SK-N-SH treated with all-trans-retinoic acid at 6 μM for 48 hours (cell line): ENCODE data around the gene IPPK.

Experiments used
- ATAC-seq: fragments of 200-7000 bp; cut with Tn5 transposase; 3 replicates; pipeline ENCODE4 v1.9.1; 2020; ENCODE audit warnings: mild to moderate bottlenecking, moderate library complexity
- ARNTL ChIP-seq: fragments of 450-650 bp; formaldehyde crosslinking; IDR thresholded peaks from 2 replicates; pipeline ENCODE4 v1.5.0; 2020; ENCODE audit warnings: low read depth, mild to moderate bottlenecking, moderate library complexity, borderline replicate concordance
- BACH2 ChIP-seq: fragments of 250-450 bp; sonication (Bioruptor Pico); IDR thresholded peaks from 2 replicates; pipeline ENCODE4 v1.9.0; 2021; ENCODE audit warnings: mild to moderate bottlenecking, borderline replicate concordance
- CSDC2 ChIP-seq: fragments of 250-450 bp; sonication (Bioruptor Pico); IDR thresholded peaks from 2 replicates; pipeline ENCODE4 v1.5.0; 2020; ENCODE audit warnings: mild to moderate bottlenecking, moderate library complexity
- ESRRG ChIP-seq: fragments of 250-450 bp; sonication (Bioruptor Pico); IDR thresholded peaks from 2 replicates; pipeline ENCODE4 v1.6.1; 2021; ENCODE audit warnings: mild to moderate bottlenecking
- GLIS3 ChIP-seq: fragments of 250-450 bp; sonication (Bioruptor Pico); IDR thresholded peaks from 2 replicates; pipeline ENCODE4 v1.5.0; 2020; ENCODE audit warnings: mild to moderate bottlenecking, moderate library complexity
- ISL1 ChIP-seq: fragments of 250-450 bp; sonication (Bioruptor Pico); IDR thresholded peaks from 2 replicates; pipeline ENCODE4 v2.1.2; 2022; ENCODE audit warnings: mild to moderate bottlenecking, moderate library complexity
- PPARA ChIP-seq: fragments of 250-450 bp; sonication (Bioruptor Pico); IDR thresholded peaks from 2 replicates; pipeline ENCODE4 v1.5.0; 2020; ENCODE audit warnings: mild to moderate bottlenecking, borderline replicate concordance
- RARB ChIP-seq: fragments of 250-450 bp; sonication (Bioruptor Pico); IDR thresholded peaks from 2 replicates; pipeline ENCODE4 v1.8.0; 2021; ENCODE audit warnings: mild to moderate bottlenecking, moderate library complexity
- SNAI2 ChIP-seq: fragments of 250-450 bp; sonication (Bioruptor Pico); IDR thresholded peaks from 2 replicates; pipeline ENCODE4 v1.5.0; 2020; ENCODE audit warnings: mild to moderate bottlenecking, moderate library complexity
- TCF4 ChIP-seq: fragments of 250-450 bp; sonication (Bioruptor Pico); IDR thresholded peaks from 2 replicates; pipeline ENCODE4 v1.8.0; 2021; ENCODE audit warnings: mild to moderate bottlenecking, moderate library complexity, borderline replicate concordance
- TOX ChIP-seq: fragments of 250-450 bp; sonication (Bioruptor Pico); IDR thresholded peaks from 2 replicates; pipeline ENCODE4 v1.8.0; 2021; ENCODE audit warnings: mild to moderate bottlenecking, moderate library complexity, borderline replicate concordance
- ZFP3 ChIP-seq: fragments of 250-450 bp; sonication (Bioruptor Pico); IDR thresholded peaks from 2 replicates; pipeline ENCODE4 v1.5.0; 2020; ENCODE audit warnings: mild to moderate bottlenecking, moderate library complexity
- ZFP30 ChIP-seq: fragments of 450-650 bp; formaldehyde crosslinking; IDR thresholded peaks from 2 replicates; pipeline ENCODE4 v1.5.0; 2022; ENCODE audit warnings: mild to moderate bottlenecking, moderate library complexity
- ZNF565 ChIP-seq: fragments of 450-650 bp; formaldehyde crosslinking; conservative IDR thresholded peaks from 2 replicates; pipeline ENCODE4 v1.5.0; 2020; ENCODE audit warnings: low read depth, mild to moderate bottlenecking, moderate library complexity
- ZNF70 ChIP-seq: fragments of 450-650 bp; formaldehyde crosslinking; IDR thresholded peaks from 2 replicates; pipeline ENCODE4 v1.5.0; 2020; ENCODE audit warnings: mild to moderate bottlenecking, moderate library complexity
- ZNF8 ChIP-seq: fragments of 450-650 bp; formaldehyde crosslinking; IDR thresholded peaks from 2 replicates; pipeline ENCODE4 v1.5.0; 2020; ENCODE audit warnings: mild to moderate bottlenecking, moderate library complexity
- TF ChIP-seq, protein P1 (sequence below): fragments of 250-450 bp; sonication (Bioruptor Pico); IDR thresholded peaks from 2 replicates; pipeline ENCODE4 v1.5.0; 2020; ENCODE audit warnings: mild to moderate bottlenecking, moderate library complexity
- TF ChIP-seq, protein P2 (sequence below): fragments of 250-450 bp; sonication (Bioruptor Pico); IDR thresholded peaks from 2 replicates; pipeline ENCODE4 v1.5.1; 2021; ENCODE audit warnings: mild to moderate bottlenecking, moderate library complexity
- TF ChIP-seq, protein P3 (sequence below): fragments of 250-450 bp; sonication (Bioruptor Pico); IDR thresholded peaks from 2 replicates; pipeline ENCODE4 v1.8.0; 2021; ENCODE audit warnings: low read depth, mild to moderate bottlenecking, moderate library complexity, borderline replicate concordance
- TF ChIP-seq, protein P4 (sequence below): fragments of 250-450 bp; sonication (Bioruptor Pico); IDR thresholded peaks from 2 replicates; pipeline ENCODE4 v1.8.0; 2020; ENCODE audit warnings: mild to moderate bottlenecking, moderate library complexity, borderline replicate concordance
- TF ChIP-seq, protein P5 (sequence below): fragments of 250-450 bp; sonication (Bioruptor Pico); IDR thresholded peaks from 2 replicates; pipeline ENCODE4 v1.5.1; 2020; ENCODE audit warnings: low read depth, mild to moderate bottlenecking, moderate library complexity

The IPPK gene

DNA sequence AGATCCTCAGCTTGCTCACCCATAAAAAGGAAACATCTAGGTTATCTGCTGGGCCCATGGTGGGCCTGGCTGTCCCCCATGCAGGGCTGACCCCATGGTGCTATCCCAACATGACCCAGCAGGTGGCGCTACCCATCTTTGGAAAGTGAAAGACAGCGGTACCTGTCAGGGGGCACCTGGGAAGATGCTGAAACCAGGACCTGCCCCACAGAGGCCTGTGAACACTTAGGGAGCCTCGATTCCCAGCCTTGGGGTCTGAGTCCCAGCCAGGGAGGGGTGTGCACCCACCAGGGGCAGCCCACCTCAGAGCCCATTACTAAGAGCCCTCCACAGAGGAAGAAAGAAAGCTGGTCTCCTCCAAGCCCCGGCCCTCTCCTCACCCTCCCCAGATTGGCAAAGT is 46.6 kb upstream of the IPPK start:
- ATAC-seq, result peak; percentile 86
- TF ChIP-seq, protein P1, sequence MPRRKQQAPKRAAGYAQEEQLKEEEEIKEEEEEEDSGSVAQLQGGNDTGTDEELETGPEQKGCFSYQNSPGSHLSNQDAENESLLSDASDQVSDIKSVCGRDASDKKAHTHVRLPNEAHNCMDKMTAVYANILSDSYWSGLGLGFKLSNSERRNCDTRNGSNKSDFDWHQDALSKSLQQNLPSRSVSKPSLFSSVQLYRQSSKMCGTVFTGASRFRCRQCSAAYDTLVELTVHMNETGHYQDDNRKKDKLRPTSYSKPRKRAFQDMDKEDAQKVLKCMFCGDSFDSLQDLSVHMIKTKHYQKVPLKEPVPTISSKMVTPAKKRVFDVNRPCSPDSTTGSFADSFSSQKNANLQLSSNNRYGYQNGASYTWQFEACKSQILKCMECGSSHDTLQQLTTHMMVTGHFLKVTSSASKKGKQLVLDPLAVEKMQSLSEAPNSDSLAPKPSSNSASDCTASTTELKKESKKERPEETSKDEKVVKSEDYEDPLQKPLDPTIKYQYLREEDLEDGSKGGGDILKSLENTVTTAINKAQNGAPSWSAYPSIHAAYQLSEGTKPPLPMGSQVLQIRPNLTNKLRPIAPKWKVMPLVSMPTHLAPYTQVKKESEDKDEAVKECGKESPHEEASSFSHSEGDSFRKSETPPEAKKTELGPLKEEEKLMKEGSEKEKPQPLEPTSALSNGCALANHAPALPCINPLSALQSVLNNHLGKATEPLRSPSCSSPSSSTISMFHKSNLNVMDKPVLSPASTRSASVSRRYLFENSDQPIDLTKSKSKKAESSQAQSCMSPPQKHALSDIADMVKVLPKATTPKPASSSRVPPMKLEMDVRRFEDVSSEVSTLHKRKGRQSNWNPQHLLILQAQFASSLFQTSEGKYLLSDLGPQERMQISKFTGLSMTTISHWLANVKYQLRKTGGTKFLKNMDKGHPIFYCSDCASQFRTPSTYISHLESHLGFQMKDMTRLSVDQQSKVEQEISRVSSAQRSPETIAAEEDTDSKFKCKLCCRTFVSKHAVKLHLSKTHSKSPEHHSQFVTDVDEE (CRISPR knock-in tag), result no peak
- no peak for TF ChIP-seq TCF4 (CRISPR knock-in tag)
- no peak for TF ChIP-seq BACH2
- no peak for TF ChIP-seq ISL1 (CRISPR knock-in tag)
- TF ChIP-seq, protein P2, sequence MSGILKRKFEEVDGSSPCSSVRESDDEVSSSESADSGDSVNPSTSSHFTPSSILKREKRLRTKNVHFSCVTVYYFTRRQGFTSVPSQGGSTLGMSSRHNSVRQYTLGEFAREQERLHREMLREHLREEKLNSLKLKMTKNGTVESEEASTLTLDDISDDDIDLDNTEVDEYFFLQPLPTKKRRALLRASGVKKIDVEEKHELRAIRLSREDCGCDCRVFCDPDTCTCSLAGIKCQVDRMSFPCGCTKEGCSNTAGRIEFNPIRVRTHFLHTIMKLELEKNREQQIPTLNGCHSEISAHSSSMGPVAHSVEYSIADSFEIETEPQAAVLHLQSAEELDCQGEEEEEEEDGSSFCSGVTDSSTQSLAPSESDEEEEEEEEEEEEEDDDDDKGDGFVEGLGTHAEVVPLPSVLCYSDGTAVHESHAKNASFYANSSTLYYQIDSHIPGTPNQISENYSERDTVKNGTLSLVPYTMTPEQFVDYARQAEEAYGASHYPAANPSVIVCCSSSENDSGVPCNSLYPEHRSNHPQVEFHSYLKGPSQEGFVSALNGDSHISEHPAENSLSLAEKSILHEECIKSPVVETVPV, result no peak
- TF ChIP-seq ZNF565 (CRISPR knock-in tag), result no peak
- TF ChIP-seq PPARA (CRISPR knock-in tag), result no peak
- no peak for TF ChIP-seq GLIS3 (CRISPR knock-in tag)
- TF ChIP-seq ZFP30 (CRISPR knock-in tag), result no peak
- no peak for TF ChIP-seq ARNTL (CRISPR knock-in tag)
- TF ChIP-seq SNAI2, result no peak
- TF ChIP-seq ZNF70 (CRISPR knock-in tag), result no peak

DNA sequence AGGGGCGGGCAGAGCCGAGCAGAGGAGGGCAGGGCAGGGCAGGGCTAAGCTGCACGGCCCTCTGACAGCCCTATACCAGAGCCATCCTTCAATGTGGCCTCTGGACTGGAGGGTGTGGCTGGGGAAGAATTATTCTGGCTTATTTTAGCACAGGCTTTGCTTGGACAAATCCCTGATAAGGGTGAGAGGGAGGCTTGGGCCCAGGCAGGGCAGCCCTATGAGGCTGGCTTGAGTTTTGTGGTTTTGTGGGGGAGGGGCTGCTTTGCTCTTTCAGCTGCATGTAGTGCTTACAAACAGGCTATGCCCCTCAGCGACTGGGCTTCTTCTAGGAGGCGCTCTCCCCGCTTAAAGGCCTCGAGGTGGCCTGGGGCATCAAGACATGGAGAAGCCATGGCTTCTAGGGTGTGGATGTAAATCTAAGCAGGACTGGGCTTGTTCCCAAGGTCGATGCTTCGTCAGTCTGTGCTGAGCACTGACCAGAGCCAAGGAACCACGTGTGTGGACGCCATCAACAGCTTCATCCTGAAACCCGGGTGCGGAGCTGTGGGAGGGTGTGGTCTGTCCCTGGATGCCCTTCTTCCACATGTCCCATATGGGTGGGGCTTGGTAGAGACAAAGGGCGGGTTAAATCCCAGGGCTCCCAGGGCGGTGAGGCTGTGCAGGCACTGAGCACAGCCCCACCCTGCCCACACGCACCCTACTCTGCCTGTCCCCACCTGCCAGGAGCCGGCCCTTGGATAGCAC is 45.7 kb upstream of the IPPK start:
- TF ChIP-seq SNAI2 (no peak), ZNF565 (CRISPR knock-in tag) (no peak), ZFP30 (CRISPR knock-in tag) (no peak), ARNTL (CRISPR knock-in tag) (no peak), ISL1 (CRISPR knock-in tag) (no peak), BACH2 (no peak), ZNF8 (CRISPR knock-in tag) (no peak), TOX (CRISPR knock-in tag) (no peak), CSDC2 (CRISPR knock-in tag) (no peak), ZNF70 (CRISPR knock-in tag) (no peak), RARB (CRISPR knock-in tag) (no peak), ZFP3 (CRISPR knock-in tag) (no peak), PPARA (CRISPR knock-in tag) (no peak), TCF4 (CRISPR knock-in tag) (no peak), ESRRG (no peak)
- TF ChIP-seq, protein P3, sequence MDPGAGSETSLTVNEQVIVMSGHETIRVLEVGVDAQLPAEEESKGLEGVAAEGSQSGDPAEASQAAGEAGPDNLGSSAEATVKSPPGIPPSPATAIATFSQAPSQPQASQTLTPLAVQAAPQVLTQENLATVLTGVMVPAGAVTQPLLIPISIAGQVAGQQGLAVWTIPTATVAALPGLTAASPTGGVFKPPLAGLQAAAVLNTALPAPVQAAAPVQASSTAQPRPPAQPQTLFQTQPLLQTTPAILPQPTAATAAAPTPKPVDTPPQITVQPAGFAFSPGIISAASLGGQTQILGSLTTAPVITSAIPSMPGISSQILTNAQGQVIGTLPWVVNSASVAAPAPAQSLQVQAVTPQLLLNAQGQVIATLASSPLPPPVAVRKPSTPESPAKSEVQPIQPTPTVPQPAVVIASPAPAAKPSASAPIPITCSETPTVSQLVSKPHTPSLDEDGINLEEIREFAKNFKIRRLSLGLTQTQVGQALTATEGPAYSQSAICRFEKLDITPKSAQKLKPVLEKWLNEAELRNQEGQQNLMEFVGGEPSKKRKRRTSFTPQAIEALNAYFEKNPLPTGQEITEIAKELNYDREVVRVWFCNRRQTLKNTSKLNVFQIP (CRISPR knock-in tag), result no peak
- TF ChIP-seq, protein P1 (CRISPR knock-in tag), result no peak
- TF ChIP-seq, protein P4, sequence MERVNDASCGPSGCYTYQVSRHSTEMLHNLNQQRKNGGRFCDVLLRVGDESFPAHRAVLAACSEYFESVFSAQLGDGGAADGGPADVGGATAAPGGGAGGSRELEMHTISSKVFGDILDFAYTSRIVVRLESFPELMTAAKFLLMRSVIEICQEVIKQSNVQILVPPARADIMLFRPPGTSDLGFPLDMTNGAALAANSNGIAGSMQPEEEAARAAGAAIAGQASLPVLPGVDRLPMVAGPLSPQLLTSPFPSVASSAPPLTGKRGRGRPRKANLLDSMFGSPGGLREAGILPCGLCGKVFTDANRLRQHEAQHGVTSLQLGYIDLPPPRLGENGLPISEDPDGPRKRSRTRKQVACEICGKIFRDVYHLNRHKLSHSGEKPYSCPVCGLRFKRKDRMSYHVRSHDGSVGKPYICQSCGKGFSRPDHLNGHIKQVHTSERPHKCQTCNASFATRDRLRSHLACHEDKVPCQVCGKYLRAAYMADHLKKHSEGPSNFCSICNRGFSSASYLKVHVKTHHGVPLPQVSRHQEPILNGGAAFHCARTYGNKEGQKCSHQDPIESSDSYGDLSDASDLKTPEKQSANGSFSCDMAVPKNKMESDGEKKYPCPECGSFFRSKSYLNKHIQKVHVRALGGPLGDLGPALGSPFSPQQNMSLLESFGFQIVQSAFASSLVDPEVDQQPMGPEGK (CRISPR knock-in tag), result no peak
- TF ChIP-seq, protein P5, sequence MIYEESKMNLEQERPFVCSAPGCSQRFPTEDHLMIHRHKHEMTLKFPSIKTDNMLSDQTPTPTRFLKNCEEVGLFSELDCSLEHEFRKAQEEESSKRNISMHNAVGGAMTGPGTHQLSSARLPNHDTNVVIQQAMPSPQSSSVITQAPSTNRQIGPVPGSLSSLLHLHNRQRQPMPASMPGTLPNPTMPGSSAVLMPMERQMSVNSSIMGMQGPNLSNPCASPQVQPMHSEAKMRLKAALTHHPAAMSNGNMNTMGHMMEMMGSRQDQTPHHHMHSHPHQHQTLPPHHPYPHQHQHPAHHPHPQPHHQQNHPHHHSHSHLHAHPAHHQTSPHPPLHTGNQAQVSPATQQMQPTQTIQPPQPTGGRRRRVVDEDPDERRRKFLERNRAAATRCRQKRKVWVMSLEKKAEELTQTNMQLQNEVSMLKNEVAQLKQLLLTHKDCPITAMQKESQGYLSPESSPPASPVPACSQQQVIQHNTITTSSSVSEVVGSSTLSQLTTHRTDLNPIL, result no peak
- ATAC-seq, result no peak
